Lung (tissue), 12 donors: Measurements from ENCODE around the gene TMEM239. TPM values are rescaled to one million over a fixed set of nuclear protein-coding genes. Genes with fewer than 3 reads are reported as not detected.

Experiments used
- ATAC-seq: fragments of 200-7000 bp; cut with Tn5 transposase; one replicate; pipeline ENCODE4 v1.9.1; 2020; ENCODE audit warnings: moderate number of reproducible peaks; ENCODE audit not compliant: insufficient read depth, low FRiP score
- DNase-seq, 3 donors: peaks; one replicate each; pipeline ENCODE4 v3.0.0-alpha.2; 2013 to 2017
- H3K27ac ChIP-seq, 2 donors: one replicate each; pipeline ENCODE4 v1.5.1; 2013; ENCODE audit warnings: mild to moderate bottlenecking in 2 of 2, moderate library complexity in 2 of 2, control low read depth in 1 of 2, inconsistent platforms in 1 of 2, low read depth in 1 of 2, low read length in 1 of 2
- H3K27me3 ChIP-seq, 3 donors: one replicate each; pipeline ENCODE4 v1.5.1; 2013; ENCODE audit warnings: low read length in 2 of 3; ENCODE audit not compliant: control insufficient read depth in 3 of 3, insufficient read depth in 3 of 3
- H3K36me3 ChIP-seq, 4 donors: one replicate each; pipeline ENCODE4 v1.5.1; 2013; ENCODE audit warnings: low read length in 4 of 4, mild to moderate bottlenecking in 1 of 4, moderate library complexity in 1 of 4; ENCODE audit not compliant: control insufficient read depth in 4 of 4, insufficient read depth in 4 of 4
- H3K4me1 ChIP-seq, 5 donors: one replicate each; pipeline ENCODE4 v1.5.1; 2013; ENCODE audit warnings: low read length in 5 of 5, mild to moderate bottlenecking in 2 of 5, moderate library complexity in 1 of 5; ENCODE audit not compliant: control insufficient read depth in 5 of 5, insufficient read depth in 5 of 5
- H3K4me3 ChIP-seq: one replicate; pipeline ENCODE4 v1.5.1; 2013; ENCODE audit warnings: mild to moderate bottlenecking, control low read depth, moderate library complexity
- H3K9ac ChIP-seq, 2 donors: one replicate each; pipeline ENCODE4 v1.5.1; 2013; ENCODE audit warnings: low read length in 2 of 2, control low read depth in 1 of 2; ENCODE audit not compliant: insufficient read depth in 1 of 2
- H3K9me3 ChIP-seq, 4 donors: one replicate each; pipeline ENCODE4 v1.5.1; 2013; ENCODE audit warnings: low read length in 3 of 4, mild to moderate bottlenecking in 1 of 4, moderate library complexity in 1 of 4; ENCODE audit not compliant: control insufficient read depth in 4 of 4, insufficient read depth in 3 of 4
- WGBS, 2 donors: extraction: QIAGEN DNeasy Blood & Tissue Kit; methylation state at CpG; one replicate each; pipeline ENCODE4 v1.1.7; 2013; 5-methylcytosine and 5-hydroxymethylcytosine counted together
- polyA plus RNA-seq, 2 donors: library from polyadenylated mRNA; stranded (reverse); fragments of 200-250 nt; gene quantifications; one replicate each; pipeline ENCODE4 v1.2.1, GENCODE V29; 2013
- total RNA-seq, 2 donors: library from RNA; depleted of rRNA in 1 of 2; stranded (reverse); fragments of >200 nt in 1 of 2; gene quantifications; one replicate each; pipeline ENCODE4 v1.2.1, GENCODE V29; 2014 to 2021
- TF ChIP-seq, protein P1 (sequence below): IDR thresholded peaks from 2 replicates; pipeline ENCODE4 v1.5.1; 2012; ENCODE audit warnings: mild to moderate bottlenecking; ENCODE audit errors: control extremely low read depth, extremely low read depth
- donor health status: control.
- donor health status: control.
- donor health status: Bipolar disorder and iron deficiency.
- donor health status: healthy.
- donor health status: DM: yes; HTN: yes; CAD: no.

The TMEM239 gene
- total and polyA plus RNA-seq, 4 donors, result not detected

DNA sequence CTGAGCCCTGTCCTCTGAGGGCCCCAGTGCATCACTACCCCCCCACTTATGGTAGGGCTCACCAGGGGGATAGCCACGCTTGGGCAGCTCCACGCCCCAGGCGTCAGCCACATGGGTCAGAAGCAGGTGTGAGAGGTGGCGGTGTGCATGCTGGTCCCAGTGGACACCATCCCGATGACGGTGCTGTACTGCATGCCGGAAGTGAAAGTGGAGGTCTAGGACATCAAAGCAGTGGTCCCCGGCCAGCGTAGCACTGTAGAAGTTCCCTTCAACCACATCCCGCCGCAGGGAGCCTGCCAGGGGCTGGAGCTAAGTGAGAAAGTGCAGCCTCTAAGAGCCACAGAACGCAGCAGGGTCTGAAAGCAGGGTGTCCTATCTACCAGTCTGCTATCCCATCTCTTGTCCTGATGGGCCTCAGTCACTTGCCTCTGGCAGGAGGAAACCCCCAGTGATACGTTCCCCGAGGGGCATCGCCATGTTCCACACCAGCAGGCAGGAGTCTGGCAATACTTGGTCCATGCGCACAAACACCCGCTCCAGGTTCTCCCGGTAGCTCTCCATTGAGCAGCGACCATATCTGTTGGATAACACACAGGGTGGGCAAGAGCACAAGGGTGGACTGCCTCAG lies 22.1 kb downstream of the TMEM239 start:
- no peak overlapping the region for H3K27ac ChIP-seq
- no peak overlapping the region for H3K4me3 ChIP-seq
- no peaks in the 10 kb centered on the region for H3K9me3 ChIP-seq
- no peak overlapping the region for H3K9ac ChIP-seq
- H3K27me3 ChIP-seq, result no peaks in the 10 kb centered on the region
- peaks cover 2 to 16% (median 6%) of the 10 kb centered on the region in 5 donors for H3K4me1 ChIP-seq
- no peak for ATAC-seq
- 97 to 98% methylated on average over 19 of the region's 19 CpGs for WGBS, 2 donors
- H3K36me3 ChIP-seq, result peaks cover 0 to 10% (median 6%) of the 10 kb centered on the region in 4 donors
- no peak for DNase-seq
- TF ChIP-seq, protein P1, sequence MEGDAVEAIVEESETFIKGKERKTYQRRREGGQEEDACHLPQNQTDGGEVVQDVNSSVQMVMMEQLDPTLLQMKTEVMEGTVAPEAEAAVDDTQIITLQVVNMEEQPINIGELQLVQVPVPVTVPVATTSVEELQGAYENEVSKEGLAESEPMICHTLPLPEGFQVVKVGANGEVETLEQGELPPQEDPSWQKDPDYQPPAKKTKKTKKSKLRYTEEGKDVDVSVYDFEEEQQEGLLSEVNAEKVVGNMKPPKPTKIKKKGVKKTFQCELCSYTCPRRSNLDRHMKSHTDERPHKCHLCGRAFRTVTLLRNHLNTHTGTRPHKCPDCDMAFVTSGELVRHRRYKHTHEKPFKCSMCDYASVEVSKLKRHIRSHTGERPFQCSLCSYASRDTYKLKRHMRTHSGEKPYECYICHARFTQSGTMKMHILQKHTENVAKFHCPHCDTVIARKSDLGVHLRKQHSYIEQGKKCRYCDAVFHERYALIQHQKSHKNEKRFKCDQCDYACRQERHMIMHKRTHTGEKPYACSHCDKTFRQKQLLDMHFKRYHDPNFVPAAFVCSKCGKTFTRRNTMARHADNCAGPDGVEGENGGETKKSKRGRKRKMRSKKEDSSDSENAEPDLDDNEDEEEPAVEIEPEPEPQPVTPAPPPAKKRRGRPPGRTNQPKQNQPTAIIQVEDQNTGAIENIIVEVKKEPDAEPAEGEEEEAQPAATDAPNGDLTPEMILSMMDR, result no peak

DNA sequence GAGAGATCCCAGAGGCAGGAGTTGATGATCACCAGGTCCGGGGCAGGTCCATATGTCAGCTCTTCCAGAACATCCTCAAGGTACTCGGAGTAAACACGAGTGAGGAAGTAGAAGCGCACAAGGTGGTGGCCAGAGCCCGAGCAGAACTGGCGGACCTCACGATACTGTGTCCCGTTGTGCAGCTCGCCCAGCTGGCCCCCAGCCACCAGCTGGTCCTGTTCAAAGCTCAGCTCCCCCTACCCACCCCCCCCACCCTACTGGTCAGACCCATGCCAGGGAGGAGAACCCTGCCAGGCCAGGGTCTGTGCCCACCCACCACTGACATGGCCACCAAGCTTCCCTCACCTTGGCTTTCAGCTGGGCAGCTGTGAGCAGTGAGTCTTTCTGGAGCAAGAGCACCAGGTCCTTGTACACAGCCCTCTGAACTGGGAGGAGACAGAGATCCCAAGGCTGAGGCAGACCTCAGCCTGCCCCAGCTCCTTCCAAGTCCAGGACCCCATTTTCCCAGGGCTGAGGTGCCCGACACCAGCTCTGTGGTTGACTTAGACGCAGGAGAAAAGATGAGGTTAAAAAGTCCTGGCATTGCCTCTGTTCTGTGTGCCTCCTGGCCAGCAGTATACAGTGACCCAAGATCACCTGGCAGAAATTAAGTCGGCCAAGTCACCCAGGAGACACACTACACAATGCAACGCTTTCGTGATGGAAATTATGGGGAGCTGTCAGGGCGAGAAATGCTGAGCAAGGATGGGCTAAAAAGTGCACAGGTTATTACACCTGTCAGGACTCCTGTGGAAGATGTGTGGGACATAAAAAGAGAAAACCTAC lies 22.9 kb downstream of the TMEM239 start:
- ATAC-seq, result no peak
- H3K27ac ChIP-seq, result no peak overlapping the region
- H3K9ac ChIP-seq, result no peak overlapping the region
- H3K4me1 ChIP-seq, result peaks cover 2 to 16% (median 6%) of the 10 kb centered on the region in 5 donors
- DNase-seq, result no peak
- WGBS, 2 donors, result 96 to 97% methylated on average over 15 of the region's 15 CpGs
- no peaks in the 10 kb centered on the region for H3K27me3 ChIP-seq
- H3K4me3 ChIP-seq, result no peak overlapping the region
- H3K9me3 ChIP-seq, result no peaks in the 10 kb centered on the region
- TF ChIP-seq, protein P1, result no peak
- peaks cover 0 to 12% (median 7%) of the 10 kb centered on the region in 4 donors for H3K36me3 ChIP-seq

DNA sequence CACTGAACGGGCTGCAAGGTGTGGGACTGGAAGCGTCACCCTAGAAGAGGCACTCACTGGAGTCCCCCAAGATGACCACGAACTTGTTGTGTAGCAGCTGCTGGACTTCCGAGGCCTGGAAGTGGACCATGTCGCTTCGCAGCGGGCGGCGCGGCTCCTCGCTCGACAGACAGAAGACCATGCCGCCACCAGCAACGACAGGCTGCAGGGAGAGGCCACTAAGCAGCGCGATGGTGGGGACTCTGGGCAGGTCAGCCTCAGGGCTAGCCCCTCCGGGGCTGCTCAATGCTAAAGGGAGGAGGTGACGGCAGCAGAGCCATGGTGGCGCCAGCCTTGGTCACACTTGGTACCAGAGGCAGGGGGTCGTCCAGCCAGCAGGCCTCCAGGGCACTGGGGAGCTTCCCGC lies 23.6 kb downstream of the TMEM239 start:
- Histone ChIP-seq H3K4me1 (peaks cover 2 to 16% (median 6%) of the 10 kb centered on the region in 5 donors), H3K9me3 (no peaks in the 10 kb centered on the region), H3K27ac (peak overlapping the region; percentile 95 to 98), H3K9ac (no peak overlapping the region), H3K27me3 (no peaks in the 10 kb centered on the region), H3K36me3 (peaks cover 0 to 12% (median 7%) of the 10 kb centered on the region in 4 donors), H3K4me3 (peak overlapping the region; percentile 98)
- WGBS, 2 donors, result 88 to 91% methylated on average over 20 to 21 of the region's 21 CpGs
- DNase-seq (no peak), ATAC-seq (no peak)
- TF ChIP-seq, protein P1, result no peak
